H9 (cell line): Measurements from ENCODE around the gene GP1BB. TPM values are rescaled to one million over a fixed set of nuclear protein-coding genes. Genes with fewer than 3 reads are reported as not detected.

Source experiments
- DNase-seq: peaks from one replicate; pipeline ENCODE4 v3.0.0-alpha.2; 2017
- H2AFZ ChIP-seq: one replicate; pipeline ENCODE4 v1.6.1; 2013; ENCODE audit warnings: mild to moderate bottlenecking, low read length, control low read depth, moderate library complexity
- H2AK5ac ChIP-seq: 2 replicates; pipeline ENCODE4 v1.6.1; 2013; ENCODE audit warnings: low read length, control low read depth, mixed read lengths; ENCODE audit not compliant: insufficient read length
- H2BK120ac ChIP-seq: one replicate; pipeline ENCODE4 v1.6.1; 2013; ENCODE audit warnings: low read depth, mild to moderate bottlenecking, low read length, control low read depth, inconsistent platforms; ENCODE audit not compliant: poor library complexity, severe bottlenecking
- H2BK12ac ChIP-seq: 2 replicates; pipeline ENCODE4 v1.6.1; 2013; ENCODE audit warnings: low read length, control low read depth, mixed read lengths, low read depth; ENCODE audit not compliant: insufficient read length
- H2BK15ac ChIP-seq: 2 replicates; pipeline ENCODE4 v1.6.1; 2013; ENCODE audit warnings: low read depth, low read length, control low read depth
- H2BK20ac ChIP-seq: one replicate; pipeline ENCODE4 v1.6.1; 2013; ENCODE audit warnings: low read depth, mild to moderate bottlenecking, low read length, control low read depth, inconsistent platforms; ENCODE audit not compliant: poor library complexity, severe bottlenecking
- H2BK5ac ChIP-seq: 2 replicates; pipeline ENCODE4 v1.6.1; 2013; ENCODE audit warnings: low read length, control low read depth, mixed read lengths; ENCODE audit not compliant: insufficient read length
- H3K14ac ChIP-seq: 2 replicates; pipeline ENCODE4 v1.6.1; 2013; ENCODE audit warnings: low read length, control low read depth; ENCODE audit not compliant: insufficient read depth
- H3K18ac ChIP-seq: 2 replicates; pipeline ENCODE4 v1.6.1; 2013; ENCODE audit warnings: low read depth, mild to moderate bottlenecking, mixed read lengths, low read length, control low read depth; ENCODE audit not compliant: insufficient read length
- H3K23ac ChIP-seq: 2 replicates; pipeline ENCODE4 v1.6.1; 2013; ENCODE audit warnings: low read length, control low read depth, mixed read lengths, low read depth; ENCODE audit not compliant: insufficient read length
- H3K23me2 ChIP-seq: 2 replicates; pipeline ENCODE4 v1.6.1; 2013; ENCODE audit warnings: low read depth, mild to moderate bottlenecking, mixed read lengths, low read length, control low read depth; ENCODE audit not compliant: insufficient read length, poor library complexity, severe bottlenecking
- H3K27ac ChIP-seq: 2 replicates; pipeline ENCODE4 v1.5.1; 2013; ENCODE audit warnings: low read length, control low read depth, mixed read lengths, low read depth; ENCODE audit not compliant: insufficient read length
- H3K27me3 ChIP-seq: 2 replicates; pipeline ENCODE4 v1.6.1; 2013; ENCODE audit warnings: low read length, control low read depth, inconsistent platforms; ENCODE audit not compliant: insufficient read depth
- H3K4ac ChIP-seq: 2 replicates; pipeline ENCODE4 v1.6.1; 2013; ENCODE audit warnings: low read depth, mild to moderate bottlenecking, control low read depth, inconsistent platforms, low read length, moderate library complexity
- H3K4me1 ChIP-seq: 2 replicates; pipeline ENCODE4 v1.6.1; 2013; ENCODE audit warnings: low read length, control low read depth, inconsistent platforms; ENCODE audit not compliant: insufficient read depth
- H3K4me2 ChIP-seq: 2 replicates; pipeline ENCODE4 v1.6.1; 2013; ENCODE audit warnings: low read length, control low read depth, mixed read lengths; ENCODE audit not compliant: insufficient read length, insufficient read depth
- H3K56ac ChIP-seq: 2 replicates; pipeline ENCODE4 v1.6.1; 2013; ENCODE audit warnings: low read depth, mild to moderate bottlenecking, mixed read lengths, low read length, control low read depth; ENCODE audit not compliant: insufficient read length
- H3K79me1 ChIP-seq: 2 replicates; pipeline ENCODE4 v1.6.1; 2013; ENCODE audit warnings: low read depth, mild to moderate bottlenecking, moderate library complexity, low read length, control low read depth, inconsistent platforms; ENCODE audit not compliant: insufficient read depth, poor library complexity, severe bottlenecking
- H3K79me2 ChIP-seq: 2 replicates; pipeline ENCODE4 v1.6.1; 2013; ENCODE audit warnings: low read length, control low read depth, inconsistent platforms; ENCODE audit not compliant: insufficient read depth
- H3K9ac ChIP-seq: 2 replicates; pipeline ENCODE4 v1.6.1; 2013; ENCODE audit warnings: low read length, control low read depth, mixed read lengths; ENCODE audit not compliant: insufficient read length; ENCODE audit errors: extremely low read depth
- H3K9me3 ChIP-seq: one replicate; pipeline ENCODE4 v1.6.1; 2013; ENCODE audit warnings: low read depth, low read length, inconsistent platforms; ENCODE audit not compliant: control insufficient read depth
- H3T11ph ChIP-seq: one replicate; pipeline ENCODE4 v1.6.1; 2013; ENCODE audit warnings: mild to moderate bottlenecking, low read length, control low read depth, inconsistent platforms
- H4K20me1 ChIP-seq: one replicate; pipeline ENCODE4 v1.6.1; 2013; ENCODE audit not compliant: control insufficient read depth, insufficient read length, insufficient read depth
- H4K5ac ChIP-seq: 2 replicates; pipeline ENCODE4 v1.6.1; 2013; ENCODE audit warnings: low read depth, mild to moderate bottlenecking, mixed read lengths, low read length, control low read depth; ENCODE audit not compliant: insufficient read length
- H4K8ac ChIP-seq: replicated peaks from 2 replicates; pipeline ENCODE4 v1.6.1; 2013; ENCODE audit warnings: low read length, control low read depth, mixed read lengths, low read depth; ENCODE audit not compliant: insufficient read length
- H4K91ac ChIP-seq: 2 replicates; pipeline ENCODE4 v1.6.1; 2013; ENCODE audit warnings: low read depth, mild to moderate bottlenecking, moderate library complexity, mixed read lengths, low read length, control low read depth; ENCODE audit not compliant: insufficient read length
- H3K27ac Mint-ChIP-seq, 3 experiments: 2 replicates in 2 of 3; 3 replicates in 1 of 3; pipeline ENCODE4 v1.8.0; 2020 to 2021; ENCODE audit warnings: mixed read lengths in 3 of 3, mild to moderate bottlenecking in 1 of 3, moderate library complexity in 1 of 3
- H3K27me3 Mint-ChIP-seq: 2 replicates; pipeline ENCODE4 v1.8.0; 2021; ENCODE audit warnings: low read depth, mild to moderate bottlenecking, moderate library complexity, mixed read lengths
- H3K36me3 Mint-ChIP-seq, 3 experiments: 2 replicates in 2 of 3; 3 replicates in 1 of 3; pipeline ENCODE4 v1.8.0; 2020 to 2021; ENCODE audit warnings: low read depth in 3 of 3, mixed read lengths in 3 of 3; ENCODE audit not compliant: insufficient read depth in 1 of 3
- H3K4me1 Mint-ChIP-seq, 2 experiments: 2 replicates each; pipeline ENCODE4 v1.8.0; 2020; ENCODE audit warnings: mixed read lengths in 2 of 2
- H3K4me3 Mint-ChIP-seq, 2 experiments: 2 replicates in 1 of 2; 3 replicates in 1 of 2; pipeline ENCODE4 v1.8.0; 2020 to 2021; ENCODE audit warnings: mild to moderate bottlenecking in 2 of 2, mixed read lengths in 2 of 2, moderate library complexity in 1 of 2
- H3K9me3 Mint-ChIP-seq, 2 experiments: 2 replicates in 1 of 2; 3 replicates in 1 of 2; pipeline ENCODE4 v1.8.0; 2020; ENCODE audit warnings: mild to moderate bottlenecking in 2 of 2, mixed read lengths in 2 of 2, moderate library complexity in 1 of 2
- WGBS: extraction: QIAGEN DNeasy Blood & Tissue Kit; methylation state at CpG from one replicate; pipeline ENCODE4 v1.1.7; 2013; ENCODE audit warnings: missing lambda C conversion rate, low lambda C conversion rate, mixed read lengths; ENCODE audit not compliant: insufficient read length; ENCODE audit errors: extremely low coverage; 5-methylcytosine and 5-hydroxymethylcytosine counted together
- total RNA-seq: library from RNA; stranded (reverse); gene quantifications from 2 replicates; pipeline ENCODE4 v1.2.1, GENCODE V29; 2021
- TF ChIP-seq, protein P1 (sequence below): fragments of 200-600 bp; sonication (generic); conservative IDR thresholded peaks from 3 replicates; pipeline ENCODE4 v1.8.0; 2021; ENCODE audit warnings: antibody characterized with exemption, mild to moderate bottlenecking

GP1BB gene
- total RNA-seq, 1 experiment from 2014 or later, result 3.4 TPM

DNA sequence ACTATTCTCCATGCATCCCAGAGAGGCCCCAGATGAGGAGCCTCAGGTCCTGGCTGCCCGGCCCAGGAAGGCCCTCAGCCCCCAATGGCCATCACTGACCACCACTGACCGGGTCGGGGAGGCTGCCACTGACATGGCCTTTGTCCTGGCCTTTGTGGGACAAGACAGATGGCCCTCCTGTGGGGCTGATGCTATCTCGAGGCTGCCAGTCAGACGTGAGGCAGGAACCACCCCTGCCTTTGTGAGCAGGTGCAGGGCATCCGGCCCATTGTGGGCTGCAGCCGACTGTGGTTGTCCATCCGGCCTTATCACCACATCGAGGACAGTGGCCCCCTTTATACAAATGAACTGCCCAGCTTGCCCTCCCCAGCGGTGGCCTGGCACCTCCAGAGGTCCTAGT, 5.5 kb downstream of the GP1BB start:
- Histone ChIP-seq H3K9ac (no peak overlapping the region), H2BK20ac (no peak overlapping the region)
- no peak overlapping the region for H3K27ac Mint-ChIP-seq

More for the DNA sequence above, 5.5 kb downstream of the GP1BB start:
- Histone ChIP-seq H3T11ph (no peak overlapping the region), H3K23ac (no peak overlapping the region), H4K8ac (no peak overlapping the region), H3K14ac (no peak overlapping the region), H3K4me2 (no peak overlapping the region), H2AFZ (no peak overlapping the region), H4K5ac (no peak overlapping the region), H3K27me3 (peaks cover 35% of the 10 kb centered on the region; the same call in 1 of the 2 replicates), H2BK15ac (no peak overlapping the region), H2BK120ac (no peak overlapping the region), H3K56ac (no peak overlapping the region), H4K91ac (no peak overlapping the region), H2BK5ac (no peak overlapping the region), H3K9me3 (no peaks in the 10 kb centered on the region), H3K79me1 (no peaks in the 10 kb centered on the region), H3K4ac (no peak overlapping the region), H3K23me2 (peaks cover 4% of the 10 kb centered on the region), H3K79me2 (no peaks in the 10 kb centered on the region), H2AK5ac (no peak overlapping the region), H2BK12ac (no peak overlapping the region), H3K27ac (no peak overlapping the region), H3K18ac (no peak overlapping the region), H3K4me1 (no peaks in the 10 kb centered on the region), H4K20me1 (peaks cover 7% of the 10 kb centered on the region)
- H3K36me3 Mint-ChIP-seq, result no peaks in the 10 kb centered on the region; a peak in 2 of 7 replicates
- H3K9me3 Mint-ChIP-seq, result peaks cover 8 to 19% of the 10 kb centered on the region in 2 experiments; a peak in 3 of 5 replicates
- TF ChIP-seq, protein P1, sequence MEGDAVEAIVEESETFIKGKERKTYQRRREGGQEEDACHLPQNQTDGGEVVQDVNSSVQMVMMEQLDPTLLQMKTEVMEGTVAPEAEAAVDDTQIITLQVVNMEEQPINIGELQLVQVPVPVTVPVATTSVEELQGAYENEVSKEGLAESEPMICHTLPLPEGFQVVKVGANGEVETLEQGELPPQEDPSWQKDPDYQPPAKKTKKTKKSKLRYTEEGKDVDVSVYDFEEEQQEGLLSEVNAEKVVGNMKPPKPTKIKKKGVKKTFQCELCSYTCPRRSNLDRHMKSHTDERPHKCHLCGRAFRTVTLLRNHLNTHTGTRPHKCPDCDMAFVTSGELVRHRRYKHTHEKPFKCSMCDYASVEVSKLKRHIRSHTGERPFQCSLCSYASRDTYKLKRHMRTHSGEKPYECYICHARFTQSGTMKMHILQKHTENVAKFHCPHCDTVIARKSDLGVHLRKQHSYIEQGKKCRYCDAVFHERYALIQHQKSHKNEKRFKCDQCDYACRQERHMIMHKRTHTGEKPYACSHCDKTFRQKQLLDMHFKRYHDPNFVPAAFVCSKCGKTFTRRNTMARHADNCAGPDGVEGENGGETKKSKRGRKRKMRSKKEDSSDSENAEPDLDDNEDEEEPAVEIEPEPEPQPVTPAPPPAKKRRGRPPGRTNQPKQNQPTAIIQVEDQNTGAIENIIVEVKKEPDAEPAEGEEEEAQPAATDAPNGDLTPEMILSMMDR, result no peak
- H3K27me3 Mint-ChIP-seq, result peaks cover 67% of the 10 kb centered on the region
- WGBS, result no CpG with 5 or more reads among the region's 10 CpGs
- peaks cover 4 to 9% of the 10 kb centered on the region in 2 experiments; a peak in 2 of 4 replicates for H3K4me1 Mint-ChIP-seq
- no peak for DNase-seq
- H3K4me3 Mint-ChIP-seq, result no peak overlapping the region
